T-cell (primary cell): ENCODE results near the gene HEPACAM. TPM values are rescaled to one million over a fixed set of nuclear protein-coding genes. Genes with fewer than 3 reads are reported as not detected.

Experiments
- ATAC-seq, 4 experiments: fragments of 200-7000 bp in 3 of 4; fragments of 150-1000 bp in 1 of 4; cut with Tn5 transposase; replicated peaks in 1 of 4; 1 replicate in 3 of 4; 2 replicates in 1 of 4; pipeline ENCODE4 v1.10.0; 2021; ENCODE audit warnings: moderate library complexity in 3 of 4, mild to moderate bottlenecking in 2 of 4, moderate number of reproducible peaks in 1 of 4
- CTCF ChIA-PET, 2 donors: fragments of 300-600 bp; sonication (Branson Sonifier 250); formaldehyde crosslinking; loops; one replicate each; lab custom pipeline; 2022; ENCODE audit warnings: antibody characterized with exemption in 2 of 2; lab: Charles Lee
- POLR2A ChIA-PET, 2 donors: fragments of 300-600 bp; sonication (Branson Sonifier 250); formaldehyde crosslinking; loops; one replicate each; lab custom pipeline; 2022; ENCODE audit warnings: antibody characterized with exemption in 2 of 2; lab: Charles Lee
- DNase-seq, 35 experiments: peaks; one replicate each; pipeline versions ENCODE4 v3.0.0 to v3.0.0-alpha.2; 2013 to 2023
- H3K27ac ChIP-seq: one replicate; pipeline ENCODE4 v1.5.1; 2013; ENCODE audit warnings: low read length
- H3K27me3 ChIP-seq, 2 experiments: replicated peaks in 1 of 2; 1 replicate in 1 of 2; 2 replicates in 1 of 2; pipeline versions ENCODE4 v1.6.1 to v1.7.0; 2013; ENCODE audit warnings: low read length in 1 of 2, mixed read lengths in 1 of 2; ENCODE audit not compliant: control insufficient read depth in 2 of 2, insufficient read depth in 2 of 2; ENCODE audit errors: extremely low read depth in 1 of 2
- H3K36me3 ChIP-seq, 2 donors: 1 replicate in 1 of 2; 2 replicates in 1 of 2; pipeline versions ENCODE4 v1.6.1 to v1.7.0; 2013; ENCODE audit warnings: low read length in 1 of 2; ENCODE audit not compliant: control insufficient read depth in 2 of 2, insufficient read depth in 1 of 2; ENCODE audit errors: extremely low read depth in 1 of 2
- H3K4me1 ChIP-seq, 2 experiments: 1 replicate in 1 of 2; 2 replicates in 1 of 2; pipeline versions ENCODE4 v1.6.1 to v1.7.0; 2013; ENCODE audit warnings: low read length in 2 of 2, mixed read lengths in 1 of 2; ENCODE audit not compliant: insufficient read depth in 2 of 2, control insufficient read depth in 1 of 2; ENCODE audit errors: extremely low read depth in 1 of 2
- H3K4me3 ChIP-seq, 2 donors: 1 replicate in 1 of 2; 2 replicates in 1 of 2; pipeline versions ENCODE4 v1.5.1 to v1.7.0; 2013; ENCODE audit warnings: mild to moderate bottlenecking in 2 of 2, low read length in 1 of 2, moderate library complexity in 1 of 2; ENCODE audit not compliant: control insufficient read depth in 1 of 2; ENCODE audit errors: extremely low read depth in 1 of 2
- H3K9me3 ChIP-seq: 2 replicates; pipeline ENCODE4 v1.7.0; 2013
- H3K27ac Mint-ChIP-seq, 2 donors: one replicate each; pipeline ENCODE4 v1.8.0; 2020 to 2021; ENCODE audit warnings: mild to moderate bottlenecking in 2 of 2, mixed read lengths in 2 of 2
- H3K27me3 Mint-ChIP-seq, 2 donors: one replicate each; pipeline ENCODE4 v1.8.0; 2021 to 2022; ENCODE audit warnings: mixed read lengths in 2 of 2
- H3K36me3 Mint-ChIP-seq: one replicate; pipeline ENCODE4 v1.8.0; 2021; ENCODE audit warnings: mixed read lengths
- H3K4me1 Mint-ChIP-seq, 3 donors: one replicate each; pipeline ENCODE4 v1.8.0; 2020 to 2022; ENCODE audit warnings: mixed read lengths in 3 of 3, mild to moderate bottlenecking in 1 of 3
- H3K4me3 Mint-ChIP-seq, 3 donors: one replicate each; pipeline ENCODE4 v1.8.0; 2020 to 2022; ENCODE audit warnings: mild to moderate bottlenecking in 3 of 3, mixed read lengths in 3 of 3, moderate library complexity in 3 of 3
- H3K9me3 Mint-ChIP-seq, 3 donors: one replicate each; pipeline ENCODE4 v1.8.0; 2020 to 2022; ENCODE audit warnings: mixed read lengths in 3 of 3
- WGBS: methylation state at CpG from one replicate; pipeline ENCODE4 v1.1.5; 2013; ENCODE audit warnings: missing lambda C conversion rate; ENCODE audit not compliant: insufficient coverage; 5-methylcytosine and 5-hydroxymethylcytosine counted together
- total RNA-seq, 35 experiments: library from RNA in 6 of 35; stranded (reverse) in 6 of 35; fragments of 120-200 nt in 1 of 35; gene quantifications; one replicate each; pipeline versions ENCODE4 v1.2.1 to v1.2.4 and lab custom pipeline; 2013 to 2026

Gene HEPACAM
- total RNA-seq, 5 donors from 2014 or later (not counting 1 experiment from before 2014, with no cell fraction given), result not detected

DNA sequence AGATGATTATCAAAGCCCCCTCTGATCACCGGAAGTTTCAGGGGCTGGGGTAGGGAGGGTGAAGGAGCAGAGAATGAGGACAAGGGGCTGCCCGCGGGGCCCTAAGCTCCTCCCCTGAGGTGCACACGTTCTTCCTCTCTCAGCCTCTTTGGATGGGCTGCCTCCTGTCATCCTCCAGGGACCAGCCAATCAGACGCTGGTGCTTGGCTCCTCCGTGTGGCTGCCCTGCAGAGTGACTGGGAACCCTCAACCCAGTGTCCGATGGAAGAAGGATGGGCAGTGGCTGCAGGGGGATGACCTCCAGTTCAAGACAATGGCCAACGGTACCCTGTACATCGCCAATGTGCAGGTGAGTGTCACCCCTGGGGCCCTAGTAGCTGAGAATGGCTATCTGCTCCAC, 63.1 kb downstream of the HEPACAM start:
- Histone ChIP-seq H3K4me3 (no peak overlapping the region), H3K27me3 (peaks cover 13 to 81% of the 10 kb centered on the region in 2 experiments), H3K4me1 (peaks cover 0 to 37% of the 10 kb centered on the region in 2 experiments), H3K36me3 (no peaks in the 10 kb centered on the region), H3K9me3 (no peaks in the 10 kb centered on the region), H3K27ac (no peak overlapping the region)
- ATAC-seq, result no peak
- ChIA-PET CTCF (no interaction called here), POLR2A (no interaction called here)
- Mint-ChIP-seq H3K9me3 (no peaks in the 10 kb centered on the region), H3K27ac (no peak overlapping the region), H3K4me3 (no peak overlapping the region), H3K27me3 (peaks cover 61 to 64% of the 10 kb centered on the region in 2 donors), H3K4me1 (peaks cover 34 to 38% (median 37%) of the 10 kb centered on the region in 3 donors), H3K36me3 (no peaks in the 10 kb centered on the region)
- no peak for DNase-seq
- WGBS, result 34% methylated on average over 7 of the region's 9 CpGs

DNA sequence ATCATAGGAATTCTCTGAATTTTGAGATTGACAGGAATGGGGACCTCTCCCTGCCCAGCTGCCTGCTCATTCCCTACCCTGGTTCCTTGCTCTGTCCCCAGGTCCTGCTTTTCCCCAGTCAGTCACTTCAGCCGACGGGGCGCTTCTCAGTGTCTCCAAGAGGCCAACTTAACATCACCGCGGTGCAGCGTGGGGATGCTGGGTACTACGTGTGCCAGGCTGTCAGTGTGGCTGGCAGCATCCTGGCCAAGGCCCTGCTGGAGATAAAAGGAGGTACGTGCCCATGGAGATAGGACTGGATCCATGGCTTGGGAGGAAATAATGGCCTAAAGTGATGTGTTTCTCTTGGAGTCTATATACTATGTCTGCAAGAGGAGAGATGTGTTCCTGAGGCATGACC, 63.6 kb downstream of the HEPACAM start:
- Histone ChIP-seq H3K27me3 (peaks cover 13 to 81% of the 10 kb centered on the region in 2 experiments), H3K9me3 (no peaks in the 10 kb centered on the region), H3K4me3 (no peak overlapping the region), H3K27ac (no peak overlapping the region), H3K36me3 (no peaks in the 10 kb centered on the region), H3K4me1 (peaks cover 0 to 32% of the 10 kb centered on the region in 2 experiments)
- ATAC-seq (no peak), DNase-seq (no peak)
- POLR2A ChIA-PET, result no interaction called here
- Mint-ChIP-seq H3K9me3 (no peaks in the 10 kb centered on the region), H3K4me3 (no peak overlapping the region), H3K27ac (no peak overlapping the region), H3K27me3 (peaks cover 66 to 68% of the 10 kb centered on the region in 2 donors), H3K4me1 (peaks cover 34 to 39% (median 35%) of the 10 kb centered on the region in 3 donors), H3K36me3 (no peaks in the 10 kb centered on the region)
- CTCF ChIA-PET, result no interaction called here
- 44% methylated on average over 8 of the region's 8 CpGs for WGBS

DNA sequence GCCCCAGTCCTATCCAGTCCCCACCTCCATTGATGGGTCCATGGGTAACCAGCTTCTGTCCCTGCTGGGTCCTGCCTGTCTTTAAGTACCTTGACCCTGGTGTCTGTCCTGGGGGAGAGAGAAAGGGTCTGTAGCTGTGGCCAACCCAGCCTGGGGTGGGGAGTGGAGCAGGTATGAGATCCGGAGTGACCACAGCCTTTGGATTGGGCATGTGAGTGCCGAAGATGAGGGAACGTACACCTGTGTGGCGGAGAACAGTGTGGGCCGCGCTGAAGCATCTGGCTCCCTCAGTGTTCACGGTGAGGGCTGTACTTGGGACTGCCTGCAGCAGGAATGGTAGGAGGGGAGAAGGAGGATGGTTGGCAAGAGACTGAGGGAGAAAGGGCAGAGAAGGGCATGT, 65.4 kb downstream of the HEPACAM start:
- CTCF ChIA-PET, result no interaction called here
- ATAC-seq, result no peak
- peaks cover 17 to 87% of the 10 kb centered on the region in 2 experiments for H3K27me3 ChIP-seq

DNA sequence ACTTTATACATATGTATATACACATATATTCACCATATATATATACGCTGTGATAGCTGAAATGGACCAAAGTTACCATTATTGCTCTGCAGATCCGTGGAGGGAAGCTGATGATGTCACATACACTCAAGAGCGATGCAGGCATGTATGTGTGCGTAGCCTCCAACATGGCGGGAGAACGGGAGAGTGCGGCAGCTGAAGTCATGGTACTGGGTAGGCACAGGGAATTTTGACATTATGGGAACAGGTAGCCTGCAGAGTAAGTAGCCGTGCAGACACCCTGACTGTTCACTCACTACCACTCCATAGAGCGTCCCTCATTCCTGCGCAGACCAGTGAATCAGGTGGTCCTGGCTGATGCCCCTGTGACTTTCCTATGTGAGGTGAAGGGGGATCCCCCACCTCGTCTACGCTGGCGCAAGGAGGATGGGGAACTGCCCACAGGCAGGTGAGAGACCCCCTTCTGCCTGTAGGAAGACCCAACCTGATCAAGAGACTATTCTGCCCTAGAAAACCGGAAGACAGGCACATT, 65.9 kb downstream of the HEPACAM start:
- H3K9me3 ChIP-seq, result no peaks in the 10 kb centered on the region
- POLR2A ChIA-PET, result no interaction called here
- no peak overlapping the region for H3K4me3 ChIP-seq
- H3K27ac ChIP-seq, result no peak overlapping the region
- H3K36me3 ChIP-seq, result no peaks in the 10 kb centered on the region
- Mint-ChIP-seq H3K27me3 (peaks cover 72 to 84% of the 10 kb centered on the region in 2 donors), H3K27ac (no peak overlapping the region), H3K9me3 (no peaks in the 10 kb centered on the region), H3K36me3 (no peaks in the 10 kb centered on the region), H3K4me3 (no peak overlapping the region), H3K4me1 (peaks cover 31 to 42% (median 38%) of the 10 kb centered on the region in 3 donors)
- ATAC-seq (no peak), DNase-seq (no peak)
- H3K4me1 ChIP-seq, result peaks cover 0 to 36% of the 10 kb centered on the region in 2 experiments
- CTCF ChIA-PET, result no interaction called here
- WGBS, result 75% methylated on average over 5 of the region's 14 CpGs
- H3K27me3 ChIP-seq, result peaks cover 17 to 87% of the 10 kb centered on the region in 2 experiments

More for the DNA sequence above, 65.4 kb downstream of the HEPACAM start:
- Histone ChIP-seq H3K36me3 (no peaks in the 10 kb centered on the region), H3K9me3 (no peaks in the 10 kb centered on the region), H3K27ac (no peak overlapping the region), H3K4me1 (peaks cover 0 to 33% of the 10 kb centered on the region in 2 experiments), H3K4me3 (no peak overlapping the region)
- Mint-ChIP-seq H3K27ac (no peak overlapping the region), H3K9me3 (no peaks in the 10 kb centered on the region), H3K27me3 (peaks cover 76 to 83% of the 10 kb centered on the region in 2 donors), H3K4me3 (no peak overlapping the region), H3K4me1 (peaks cover 36 to 41% (median 38%) of the 10 kb centered on the region in 3 donors), H3K36me3 (no peaks in the 10 kb centered on the region)
- POLR2A ChIA-PET, result no interaction called here
- 68% methylated on average over 7 of the region's 7 CpGs for WGBS
- no peak for DNase-seq

DNA sequence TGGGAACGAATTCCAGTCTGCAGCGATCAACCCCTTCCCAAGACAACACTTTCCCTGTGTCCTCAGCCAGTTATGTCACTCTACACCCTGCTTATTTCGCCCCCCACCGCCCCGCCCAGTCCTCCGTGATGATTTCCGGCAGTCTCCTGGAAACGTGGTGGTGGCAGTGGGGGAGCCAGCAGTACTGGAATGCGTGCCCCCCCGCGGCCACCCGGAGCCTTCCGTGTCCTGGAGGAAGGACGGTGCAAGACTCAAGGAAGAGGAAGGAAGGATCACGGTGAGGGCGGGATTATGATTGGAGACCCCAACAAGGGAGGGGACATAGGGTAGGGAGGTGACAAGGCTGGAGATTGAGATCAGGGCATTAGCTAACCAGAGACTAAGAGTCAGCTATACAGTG, 66.5 kb downstream of the HEPACAM start:
- ChIA-PET POLR2A (no interaction called here), CTCF (no interaction called here)
- Mint-ChIP-seq H3K27me3 (peaks cover 71 to 84% of the 10 kb centered on the region in 2 donors), H3K4me3 (peak overlapping the region in 2 of 3 donors; percentile 34 to 44), H3K36me3 (no peaks in the 10 kb centered on the region), H3K9me3 (no peaks in the 10 kb centered on the region), H3K4me1 (peaks cover 30 to 43% (median 40%) of the 10 kb centered on the region in 3 donors), H3K27ac (no peak overlapping the region)
- no peaks in the 10 kb centered on the region for H3K9me3 ChIP-seq
- no peaks in the 10 kb centered on the region for H3K36me3 ChIP-seq
- no peak overlapping the region for H3K27ac ChIP-seq
- ATAC-seq, result no peak
- peaks cover 0 to 39% of the 10 kb centered on the region in 2 experiments for H3K4me1 ChIP-seq
- H3K4me3 ChIP-seq, result peak overlapping the region in 1 of 2 donors; percentile 36
- peaks cover 19 to 87% of the 10 kb centered on the region in 2 experiments for H3K27me3 ChIP-seq
- 2% methylated on average over 6 of the region's 16 CpGs for WGBS
- DNase-seq, result no peak

Other genes with a start within 250 kb of the HEPACAM start
- 10 to 100 TPM in 1 of 5 donors, 1 to 10 TPM in 1, under 1 TPM in 3; 0.26 to 11.0 (median 0.89) TPM for gene NRGN, start 196.1 kb downstream of the HEPACAM start, total RNA-seq
- gene VSIG2, start 183.8 kb downstream of the HEPACAM start, total RNA-seq, result 1 to 10 TPM in 2 of 5 donors, under 1 TPM in 3; 0.66 to 1.6 (median 0.98) TPM
- 1 to 10 TPM; 1.2 to 3.5 (median 2.5) TPM for gene ESAM, start 173.8 kb downstream of the HEPACAM start, total RNA-seq
- 10 to 100 TPM; 10.1 to 25.2 (median 19.9) TPM for gene MSANTD2, start 135.6 kb downstream of the HEPACAM start, total RNA-seq
- 10 to 100 TPM; 10.2 to 24.7 (median 17.7) TPM for gene ROBO3, start 70.6 kb downstream of the HEPACAM start, total RNA-seq
- gene ROBO4, start 38.2 kb downstream of the HEPACAM start, total RNA-seq, result under 1 TPM in 3 of 5 donors, not detected in 2; 0.41 to 0.59 (median 0.50) TPM
- gene HEPN1, start 16.8 kb downstream of the HEPACAM start, total RNA-seq, result not detected
- 1 to 10 TPM; 1.4 to 3.4 (median 2.1) TPM for gene CCDC15, start 18.2 kb upstream of the HEPACAM start, total RNA-seq
- 1 to 10 TPM in 3 of 5 donors, under 1 TPM in 2; 0.14 to 1.5 (median 1.1) TPM for gene SLC37A2, start 127.3 kb upstream of the HEPACAM start, total RNA-seq
- 10 to 100 TPM; 10.3 to 18.9 (median 14.8) TPM for gene TMEM218, start 175.6 kb upstream of the HEPACAM start, total RNA-seq
- under 1 TPM in 1 of 5 donors, not detected in 4; 0.55 TPM for gene PKNOX2, start 228.7 kb upstream of the HEPACAM start, total RNA-seq